HG03575 (cell line): Measurements from ENCODE around the gene GOSR1.
"Not testable (repeated sequence)": the region's sequence is repeated elsewhere in the genome, so short reads cannot be mapped to it uniquely, and the experiment has no call there.

Experiments
- ATAC-seq: cut with Tn5 transposase; IDR thresholded peaks from one replicate; pipeline ENCODE4 v1.9.1; 2021; ENCODE audit not compliant: unreplicated experiment, insufficient number of reproducible peaks, low FRiP score; ENCODE audit errors: extremely low read depth

The GOSR1 gene

GRCh38 chr17:30493780-30494179 lies 16.6 kb downstream of the GOSR1 start:
- ATAC-seq, result no peak

- no peak for ATAC-seq
Measured at GRCh38 chr17:30495586-30495985, 18.4 kb downstream of the GOSR1 start.

GRCh38 chr17:30503558-30503957 lies 26.4 kb downstream of the GOSR1 start:
- no peak for ATAC-seq

- ATAC-seq, result no peak
Measured at GRCh38 chr17:30505868-30506417, 28.7 kb downstream of the GOSR1 start.

- ATAC-seq, result no peak
Measured at GRCh38 chr17:30506481-30506880, 29.3 kb downstream of the GOSR1 start.

- ATAC-seq, result no peak
Measured at GRCh38 chr17:30513346-30513745, 36.1 kb downstream of the GOSR1 start.

GRCh38 chr17:30514895-30515596 lies 37.8 kb downstream of the GOSR1 start:
- ATAC-seq, result no peak

GRCh38 chr17:30517786-30518185 lies 40.6 kb downstream of the GOSR1 start:
- no peak for ATAC-seq

GRCh38 chr17:30519166-30519565 lies 42.0 kb downstream of the GOSR1 start:
- no peak for ATAC-seq

GRCh38 chr17:30519707-30520106 lies 42.5 kb downstream of the GOSR1 start:
- ATAC-seq, result no peak

- no peak for ATAC-seq
Measured at GRCh38 chr17:30520436-30520835, 43.2 kb downstream of the GOSR1 start.

- no peak for ATAC-seq
Measured at GRCh38 chr17:30520882-30521281, 43.7 kb downstream of the GOSR1 start.

- ATAC-seq, result no peak
Measured at GRCh38 chr17:30521766-30522165, 44.6 kb downstream of the GOSR1 start.

- not testable (repeated sequence) for ATAC-seq
Measured at GRCh38 chr17:30523236-30523635, 46.0 kb downstream of the GOSR1 start.

GRCh38 chr17:30524847-30525246 lies 47.6 kb downstream of the GOSR1 start:
- ATAC-seq, result no peak

- ATAC-seq, result no peak
Measured at GRCh38 chr17:30526401-30526800, 49.2 kb downstream of the GOSR1 start.

- not testable (repeated sequence) for ATAC-seq
Measured at GRCh38 chr17:30528701-30529100, 51.5 kb downstream of the GOSR1 start.

GRCh38 chr17:30530346-30531025 lies 53.3 kb downstream of the GOSR1 start:
- no peak for ATAC-seq

GRCh38 chr17:30532871-30533270 lies 55.7 kb downstream of the GOSR1 start:
- ATAC-seq, result no peak

GRCh38 chr17:30534298-30534697 lies 57.1 kb downstream of the GOSR1 start:
- ATAC-seq, result no peak
